H1 (cell line): ENCODE data around the gene SYNRG. TPM values are rescaled to one million over a fixed set of nuclear protein-coding genes. Genes with fewer than 3 reads are reported as not detected.

Experiments
- ATF2 ChIP-seq: IDR thresholded peaks from 2 replicates; pipeline ENCODE4 v1.6.1; 2012; ENCODE audit warnings: low read length, inconsistent platforms
- BRCA1 ChIP-seq: IDR thresholded peaks from 2 replicates; pipeline ENCODE4 v1.6.1; 2012; ENCODE audit warnings: low read depth, low read length, improper control_type of control experiment
- CEBPB ChIP-seq: IDR thresholded peaks from 2 replicates; pipeline ENCODE4 v1.6.1; 2012; ENCODE audit warnings: low read depth, low read length
- POU5F1 ChIP-seq: IDR thresholded peaks from 2 replicates; pipeline ENCODE4 v1.6.1; 2011; ENCODE audit warnings: low read depth, mild to moderate bottlenecking, low read length, moderate library complexity
- RAD21 ChIP-seq, 2 experiments: IDR thresholded peaks in 1 of 2; conservative IDR thresholded peaks in 1 of 2; 2 replicates each; pipeline ENCODE4 v1.6.1; 2011; ENCODE audit warnings: low read depth in 2 of 2, low read length in 2 of 2, improper control_type of control experiment in 1 of 2, inconsistent platforms in 1 of 2, mild to moderate bottlenecking in 1 of 2, moderate library complexity in 1 of 2
- SP2 ChIP-seq: IDR thresholded peaks from 2 replicates; pipeline ENCODE4 v1.6.1; 2012; ENCODE audit warnings: mild to moderate bottlenecking, low read length, inconsistent platforms
- SP4 ChIP-seq: IDR thresholded peaks from 2 replicates; pipeline ENCODE4 v1.6.1; 2012; ENCODE audit warnings: low read length, inconsistent platforms
- YY1 ChIP-seq: IDR thresholded peaks from 2 replicates; pipeline ENCODE4 v1.6.1; 2011; ENCODE audit warnings: low read depth, mild to moderate bottlenecking, low read length
- ZNF274 ChIP-seq: IDR thresholded peaks from 2 replicates; pipeline ENCODE4 v1.7.0; 2012; ENCODE audit warnings: low read length, borderline replicate concordance; ENCODE audit errors: extremely low read depth
- polyA plus RNA-seq, 7 experiments: library from polyadenylated mRNA; depleted of rRNA in 3 of 7; stranded (reverse) in 5 of 7; unstranded in 2 of 7; fragments of >200 nt in 5 of 7; fragments of 200-250 nt in 2 of 7; gene quantifications; 1 replicate in 5 of 7; 2 replicates in 1 of 7; 4 replicates in 1 of 7; pipeline versions ENCODE4 v1.2.1 to v1.2.3, GENCODE V29; 2011 to 2013; ENCODE audit warnings: missing spikeins in 2 of 7, mixed read lengths in 2 of 7
- total RNA-seq: library from RNA; stranded (reverse); fragmentation: NEBNext Ultra II Directional; extraction: Animal tissue kit (Norgen Biotek cat#: 25700); gene quantifications from 2 replicates; pipeline ENCODE4 v1.2.1, GENCODE V29; 2021
- TF ChIP-seq, protein P1 (sequence below): fragments of 300-600 bp; sonication (generic); IDR thresholded peaks from 2 replicates; pipeline ENCODE4 v1.7.1; 2012; ENCODE audit warnings: low read length, moderate library complexity, mild to moderate bottlenecking, inconsistent platforms; ENCODE audit not compliant: insufficient replicate concordance

The SYNRG gene
- total and polyA plus RNA-seq, 2 of the 8 experiments (the other 6 are each of a cell fraction or from before 2014, with no cell fraction given) = 7.7 to 31.7 TPM

DNA sequence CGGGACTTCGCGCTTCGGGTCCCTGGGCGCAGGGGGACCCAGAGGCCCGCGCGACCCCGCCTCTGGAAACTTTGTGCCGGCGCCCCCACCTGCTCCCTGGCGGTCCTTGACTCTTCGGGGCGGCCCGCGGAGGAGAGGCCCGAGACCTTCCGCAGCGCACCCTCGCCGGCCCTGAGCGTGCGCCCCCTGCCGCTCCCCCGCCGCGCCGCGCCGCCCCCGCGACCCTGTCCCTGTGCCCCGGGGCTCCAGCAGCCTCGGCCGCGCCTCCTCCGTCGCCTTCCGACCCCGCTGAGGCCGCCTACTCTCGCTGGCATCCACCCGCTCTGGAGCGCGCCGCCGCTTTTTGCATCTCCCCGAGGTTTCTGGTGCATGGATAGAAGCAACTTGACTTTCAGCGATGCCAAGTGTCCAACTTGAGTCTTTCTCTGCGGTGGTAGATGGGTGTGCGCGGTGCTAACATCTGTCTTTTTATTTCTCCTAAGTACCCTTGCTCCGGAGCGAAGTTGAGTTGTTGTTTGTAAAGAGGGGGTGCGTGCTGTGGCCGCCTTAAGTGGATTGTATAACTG, 119.1 kb downstream of the SYNRG start (continued):
- TF ChIP-seq ATF2 (no peak), SP2 (no peak), YY1 (no peak), CEBPB (no peak), SP4 (no peak), ZNF274 (no peak), BRCA1 (no peak), RAD21 (IDR thresholded peaks at IDR 0.05 in 1 of 2, conservative IDR thresholded peaks at IDR 0.05 in 1 of 2; ENCODE audit: low read depth in 2 of 2, low read length in 2 of 2) (no peak), POU5F1 (no peak)
- TF ChIP-seq, protein P1, sequence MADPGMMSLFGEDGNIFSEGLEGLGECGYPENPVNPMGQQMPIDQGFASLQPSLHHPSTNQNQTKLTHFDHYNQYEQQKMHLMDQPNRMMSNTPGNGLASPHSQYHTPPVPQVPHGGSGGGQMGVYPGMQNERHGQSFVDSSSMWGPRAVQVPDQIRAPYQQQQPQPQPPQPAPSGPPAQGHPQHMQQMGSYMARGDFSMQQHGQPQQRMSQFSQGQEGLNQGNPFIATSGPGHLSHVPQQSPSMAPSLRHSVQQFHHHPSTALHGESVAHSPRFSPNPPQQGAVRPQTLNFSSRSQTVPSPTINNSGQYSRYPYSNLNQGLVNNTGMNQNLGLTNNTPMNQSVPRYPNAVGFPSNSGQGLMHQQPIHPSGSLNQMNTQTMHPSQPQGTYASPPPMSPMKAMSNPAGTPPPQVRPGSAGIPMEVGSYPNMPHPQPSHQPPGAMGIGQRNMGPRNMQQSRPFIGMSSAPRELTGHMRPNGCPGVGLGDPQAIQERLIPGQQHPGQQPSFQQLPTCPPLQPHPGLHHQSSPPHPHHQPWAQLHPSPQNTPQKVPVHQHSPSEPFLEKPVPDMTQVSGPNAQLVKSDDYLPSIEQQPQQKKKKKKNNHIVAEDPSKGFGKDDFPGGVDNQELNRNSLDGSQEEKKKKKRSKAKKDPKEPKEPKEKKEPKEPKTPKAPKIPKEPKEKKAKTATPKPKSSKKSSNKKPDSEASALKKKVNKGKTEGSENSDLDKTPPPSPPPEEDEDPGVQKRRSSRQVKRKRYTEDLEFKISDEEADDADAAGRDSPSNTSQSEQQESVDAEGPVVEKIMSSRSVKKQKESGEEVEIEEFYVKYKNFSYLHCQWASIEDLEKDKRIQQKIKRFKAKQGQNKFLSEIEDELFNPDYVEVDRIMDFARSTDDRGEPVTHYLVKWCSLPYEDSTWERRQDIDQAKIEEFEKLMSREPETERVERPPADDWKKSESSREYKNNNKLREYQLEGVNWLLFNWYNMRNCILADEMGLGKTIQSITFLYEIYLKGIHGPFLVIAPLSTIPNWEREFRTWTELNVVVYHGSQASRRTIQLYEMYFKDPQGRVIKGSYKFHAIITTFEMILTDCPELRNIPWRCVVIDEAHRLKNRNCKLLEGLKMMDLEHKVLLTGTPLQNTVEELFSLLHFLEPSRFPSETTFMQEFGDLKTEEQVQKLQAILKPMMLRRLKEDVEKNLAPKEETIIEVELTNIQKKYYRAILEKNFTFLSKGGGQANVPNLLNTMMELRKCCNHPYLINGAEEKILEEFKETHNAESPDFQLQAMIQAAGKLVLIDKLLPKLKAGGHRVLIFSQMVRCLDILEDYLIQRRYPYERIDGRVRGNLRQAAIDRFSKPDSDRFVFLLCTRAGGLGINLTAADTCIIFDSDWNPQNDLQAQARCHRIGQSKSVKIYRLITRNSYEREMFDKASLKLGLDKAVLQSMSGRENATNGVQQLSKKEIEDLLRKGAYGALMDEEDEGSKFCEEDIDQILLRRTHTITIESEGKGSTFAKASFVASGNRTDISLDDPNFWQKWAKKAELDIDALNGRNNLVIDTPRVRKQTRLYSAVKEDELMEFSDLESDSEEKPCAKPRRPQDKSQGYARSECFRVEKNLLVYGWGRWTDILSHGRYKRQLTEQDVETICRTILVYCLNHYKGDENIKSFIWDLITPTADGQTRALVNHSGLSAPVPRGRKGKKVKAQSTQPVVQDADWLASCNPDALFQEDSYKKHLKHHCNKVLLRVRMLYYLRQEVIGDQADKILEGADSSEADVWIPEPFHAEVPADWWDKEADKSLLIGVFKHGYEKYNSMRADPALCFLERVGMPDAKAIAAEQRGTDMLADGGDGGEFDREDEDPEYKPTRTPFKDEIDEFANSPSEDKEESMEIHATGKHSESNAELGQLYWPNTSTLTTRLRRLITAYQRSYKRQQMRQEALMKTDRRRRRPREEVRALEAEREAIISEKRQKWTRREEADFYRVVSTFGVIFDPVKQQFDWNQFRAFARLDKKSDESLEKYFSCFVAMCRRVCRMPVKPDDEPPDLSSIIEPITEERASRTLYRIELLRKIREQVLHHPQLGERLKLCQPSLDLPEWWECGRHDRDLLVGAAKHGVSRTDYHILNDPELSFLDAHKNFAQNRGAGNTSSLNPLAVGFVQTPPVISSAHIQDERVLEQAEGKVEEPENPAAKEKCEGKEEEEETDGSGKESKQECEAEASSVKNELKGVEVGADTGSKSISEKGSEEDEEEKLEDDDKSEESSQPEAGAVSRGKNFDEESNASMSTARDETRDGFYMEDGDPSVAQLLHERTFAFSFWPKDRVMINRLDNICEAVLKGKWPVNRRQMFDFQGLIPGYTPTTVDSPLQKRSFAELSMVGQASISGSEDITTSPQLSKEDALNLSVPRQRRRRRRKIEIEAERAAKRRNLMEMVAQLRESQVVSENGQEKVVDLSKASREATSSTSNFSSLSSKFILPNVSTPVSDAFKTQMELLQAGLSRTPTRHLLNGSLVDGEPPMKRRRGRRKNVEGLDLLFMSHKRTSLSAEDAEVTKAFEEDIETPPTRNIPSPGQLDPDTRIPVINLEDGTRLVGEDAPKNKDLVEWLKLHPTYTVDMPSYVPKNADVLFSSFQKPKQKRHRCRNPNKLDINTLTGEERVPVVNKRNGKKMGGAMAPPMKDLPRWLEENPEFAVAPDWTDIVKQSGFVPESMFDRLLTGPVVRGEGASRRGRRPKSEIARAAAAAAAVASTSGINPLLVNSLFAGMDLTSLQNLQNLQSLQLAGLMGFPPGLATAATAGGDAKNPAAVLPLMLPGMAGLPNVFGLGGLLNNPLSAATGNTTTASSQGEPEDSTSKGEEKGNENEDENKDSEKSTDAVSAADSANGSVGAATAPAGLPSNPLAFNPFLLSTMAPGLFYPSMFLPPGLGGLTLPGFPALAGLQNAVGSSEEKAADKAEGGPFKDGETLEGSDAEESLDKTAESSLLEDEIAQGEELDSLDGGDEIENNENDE = no peak
